Right ventricle myocardium inferior (tissue), 1 donor: Measurements from ENCODE around the gene KLK12. TPM values are rescaled to one million over a fixed set of nuclear protein-coding genes. Genes with fewer than 3 reads are reported as not detected.

Experiments
- ATAC-seq: fragments of 200-7000 bp; cut with Tn5 transposase; one replicate; pipeline ENCODE4 v1.9.1; 2020; ENCODE audit warnings: mild to moderate bottlenecking, moderate library complexity
- DNase-seq: peaks from one replicate; pipeline ENCODE4 v3.0.0; 2021; ENCODE audit errors: missing footprints
- intact Hi-C: fragments of 100-400 bp; cut with DNase I; formaldehyde crosslinking; loops from one replicate; pipeline ENCODE4 v1.11.0; 2022
- total RNA-seq: library from RNA; stranded (reverse); fragmentation: NEBNext Ultra II Directional; extraction: Animal tissue kit (Norgen Biotek cat#: 25700); gene quantifications from one replicate; pipeline ENCODE4 v1.2.1, GENCODE V29; 2021
- donor health status: DM: no; HTN: yes; CAD: no; lungs with severe emphysema.

Gene KLK12
- total RNA-seq, 1 donor from 2014 or later, result not detected

DNA sequence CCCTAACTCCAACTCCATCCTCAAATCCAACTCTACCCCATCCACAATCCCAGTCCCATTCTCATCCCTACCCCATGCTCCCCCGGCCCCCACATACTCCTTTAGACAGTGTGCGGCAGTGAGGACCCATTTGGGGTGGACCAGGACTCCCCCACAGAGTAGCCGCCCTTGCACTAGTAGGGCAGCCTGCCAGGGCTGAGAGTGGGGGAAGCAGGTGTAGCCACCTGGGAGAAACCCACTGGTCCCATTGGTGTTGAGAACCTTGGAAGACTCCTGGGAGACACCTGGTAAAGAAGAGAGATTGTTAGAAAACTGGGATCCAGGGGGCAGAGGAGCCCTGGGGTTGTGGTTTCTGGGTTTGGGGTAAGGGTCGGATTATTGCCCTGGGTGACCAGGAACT, 25.5 kb upstream of the KLK12 start:
- no peak for ATAC-seq
- intact Hi-C loops, result no loop called here
- no peak for DNase-seq

DNA sequence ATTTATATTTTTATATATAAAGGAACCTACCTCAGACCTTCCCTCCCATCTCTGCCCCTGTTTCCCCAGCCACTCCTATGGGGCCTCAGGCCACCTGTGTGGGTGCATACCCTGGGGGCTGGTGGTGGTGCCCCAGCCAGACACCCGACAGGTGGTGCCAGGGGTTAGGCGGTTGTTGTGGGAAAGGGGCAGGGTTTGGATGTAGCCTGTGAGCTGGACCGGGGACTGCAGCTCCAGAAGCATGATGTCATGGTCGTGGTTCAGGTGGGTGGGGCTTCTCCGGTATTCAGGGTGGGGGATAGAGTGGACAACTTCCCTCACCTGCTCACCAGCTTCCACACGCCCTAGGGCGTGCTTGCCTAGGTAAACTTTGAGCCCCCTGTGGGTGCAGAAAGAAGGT, 24.9 kb upstream of the KLK12 start:
- intact Hi-C loops, result no loop called here
- DNase-seq, result no peak
- no peak for ATAC-seq

- intact Hi-C loops, result no loop called here
- DNase-seq (no peak), ATAC-seq (no peak)
Measured at GRCh38 chr19:51055866-51056265, 21.1 kb upstream of the KLK12 start.

DNA sequence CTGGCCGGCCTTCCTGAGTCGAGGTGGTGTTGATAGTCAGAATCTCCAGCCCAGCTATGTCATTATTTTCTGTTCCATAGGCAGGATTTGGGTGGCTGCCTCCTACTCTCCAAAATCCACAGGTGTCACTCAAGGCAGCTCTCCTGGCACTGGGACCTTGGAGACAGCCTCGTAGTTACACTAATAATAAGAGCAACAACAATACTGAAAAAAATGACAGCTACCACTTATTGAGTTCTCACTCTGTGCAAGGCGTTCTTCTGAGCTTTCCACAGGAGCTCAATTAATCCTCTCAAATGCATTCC, 12.2 kb upstream of the KLK12 start:
- ATAC-seq (no peak), DNase-seq (no peak)
- intact Hi-C loops, result no loop called here

DNA sequence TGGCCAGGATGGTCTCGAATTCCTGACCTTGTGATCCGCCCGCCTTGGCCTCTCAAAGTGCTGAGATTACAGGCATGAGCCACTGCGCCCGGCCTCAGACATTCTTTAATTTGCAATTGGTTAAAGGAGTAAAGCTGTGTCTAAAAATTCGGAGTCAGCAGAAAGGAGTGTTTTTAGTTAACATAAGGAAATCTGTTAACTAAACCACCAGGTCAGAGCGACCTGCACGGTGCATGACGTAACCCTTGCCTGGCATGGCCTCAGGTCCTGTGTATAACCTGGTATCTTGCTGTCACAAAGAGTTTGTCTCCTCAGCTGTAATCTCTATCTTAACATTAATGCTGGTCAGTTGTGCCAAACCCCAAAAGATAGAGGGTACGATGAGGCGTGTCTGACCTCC, 9.5 kb upstream of the KLK12 start:
- ATAC-seq, result no peak
- no peak for DNase-seq
- intact Hi-C loops, result no loop called here

GRCh38 chr19:51043497-51043896, 8.7 kb upstream of the KLK12 start:
- DNase-seq (no peak), ATAC-seq (no peak)
- intact Hi-C loops, result no loop called here

DNA sequence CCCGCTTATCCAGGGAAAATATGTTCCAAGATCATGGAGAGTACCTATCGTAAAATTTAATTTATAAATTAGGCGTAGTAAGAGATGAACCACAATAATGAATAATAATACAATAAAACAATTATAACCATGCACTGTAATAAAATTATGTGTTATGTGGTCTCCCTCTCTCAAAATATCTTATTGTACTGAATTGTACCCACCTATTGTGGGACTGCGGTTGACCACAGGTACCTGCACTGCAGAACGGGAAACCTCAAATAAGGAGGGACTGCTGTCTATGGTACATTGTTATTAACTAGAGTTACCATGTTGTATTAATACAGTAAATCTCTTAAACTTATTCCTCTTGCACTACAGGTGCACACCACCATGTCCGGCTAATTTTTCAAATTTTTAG, 5.3 kb upstream of the KLK12 start:
- intact Hi-C loops, result no loop called here
- ATAC-seq (no peak), DNase-seq (no peak)

DNA sequence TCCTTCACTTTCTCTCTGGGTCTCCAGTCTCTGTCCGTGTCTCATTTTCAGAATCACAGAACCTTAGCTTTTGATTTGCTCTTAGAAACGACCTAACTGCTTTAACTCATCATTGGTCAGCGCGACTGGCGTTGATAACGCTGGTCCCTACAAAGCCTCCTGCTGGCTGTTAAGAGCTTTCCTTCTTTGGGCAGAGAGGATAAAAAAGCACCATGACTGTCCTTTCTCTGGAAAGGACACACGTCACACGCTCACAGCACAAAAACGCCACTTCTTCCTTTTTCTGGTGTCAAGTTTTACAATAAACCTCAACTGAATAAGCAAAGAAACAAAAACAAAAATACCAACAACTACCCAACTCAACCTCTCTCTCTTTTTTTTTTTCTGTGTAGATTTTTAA, 1.7 kb upstream of the KLK12 start:
- DNase-seq (no peak), ATAC-seq (no peak)
- intact Hi-C loops, result no loop called here

DNA sequence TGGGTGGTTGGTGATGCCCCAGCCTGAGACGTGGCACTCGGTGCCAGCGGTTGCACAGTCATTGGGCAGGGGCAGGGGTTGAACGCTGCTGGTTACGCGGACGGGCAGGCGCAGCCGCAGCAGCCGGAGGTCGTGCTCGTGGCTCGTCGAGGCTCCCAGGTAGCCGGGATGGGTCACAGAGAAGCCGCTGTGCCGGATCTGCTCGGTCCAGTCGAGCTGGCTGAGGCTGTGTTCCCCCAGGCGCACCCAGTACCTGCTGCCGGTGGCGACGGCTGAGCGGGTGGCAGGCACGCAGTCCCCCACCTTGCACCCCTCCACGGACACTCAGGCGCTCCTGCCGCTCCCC, 2.9 kb downstream of the KLK12 start:
- ATAC-seq, result no peak

DNA sequence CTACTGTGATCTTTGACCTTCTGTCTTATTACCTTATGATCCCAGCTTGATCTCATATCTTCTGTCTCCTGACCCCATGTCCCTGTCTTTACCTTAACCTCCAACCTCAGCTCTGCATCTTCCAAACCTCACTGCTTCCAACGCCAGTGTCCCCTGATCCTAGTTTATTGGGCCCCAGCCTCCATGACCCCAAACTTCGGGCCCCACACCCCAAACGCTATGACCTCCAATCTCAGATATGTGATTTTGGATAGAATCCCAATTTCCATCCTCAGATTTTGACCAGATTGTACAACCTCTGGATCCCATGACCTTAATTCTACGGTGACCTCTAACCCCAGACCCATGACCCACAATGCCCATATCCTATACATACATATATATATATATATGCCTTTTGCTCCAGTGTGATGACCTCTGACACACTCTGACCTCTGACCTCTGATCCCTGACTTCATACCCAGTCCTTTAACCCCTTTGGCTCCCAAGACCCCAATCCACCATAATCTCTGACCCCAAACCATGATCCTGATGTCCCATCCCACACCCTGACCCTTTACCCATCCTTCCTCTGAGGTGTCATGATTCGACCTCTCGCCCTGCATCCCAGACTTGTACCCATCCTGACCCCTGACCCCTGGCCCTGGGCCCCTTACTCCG, 3.5 kb downstream of the KLK12 start:
- intact Hi-C loops, result no loop called here
- no peak for ATAC-seq
- no peak for DNase-seq

More for the DNA sequence above, 2.9 kb downstream of the KLK12 start:
- intact Hi-C loops, result no loop called here
- no peak for DNase-seq

GRCh38 chr19:51030631-51031030, 4.2 kb downstream of the KLK12 start:
- no peak for DNase-seq
- intact Hi-C loops, result no loop called here
- ATAC-seq, result no peak

DNA sequence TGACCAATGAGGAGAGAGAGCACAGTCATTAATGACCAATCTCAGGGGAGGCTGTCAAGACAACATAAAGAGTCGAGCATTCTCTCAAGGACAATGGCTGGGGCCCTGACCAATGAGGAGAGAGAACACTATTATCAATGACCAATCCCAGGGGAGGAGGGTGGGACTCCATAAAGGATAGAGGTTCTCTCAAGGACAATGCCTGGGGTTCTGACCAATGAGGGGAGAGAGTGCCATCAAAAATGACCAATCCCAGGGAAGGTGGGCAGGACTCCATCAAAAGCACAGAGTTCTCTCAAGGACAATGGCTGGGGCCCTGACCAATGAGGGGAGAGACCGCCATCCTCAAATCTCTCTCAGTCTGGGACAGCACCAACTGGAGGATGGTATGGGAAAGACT, 5.1 kb downstream of the KLK12 start:
- intact Hi-C loops, result no loop called here
- DNase-seq, result no peak
- no peak for ATAC-seq

- DNase-seq (no peak), ATAC-seq (no peak)
- intact Hi-C loops, result no loop called here
Measured at GRCh38 chr19:51027873-51028272, 6.9 kb downstream of the KLK12 start.

GRCh38 chr19:51027126-51027806, 7.5 kb downstream of the KLK12 start:
- no peak for ATAC-seq

GRCh38 chr19:51026554-51026831, 8.3 kb downstream of the KLK12 start, which contains the start of gene KLK11:
TSS of gene KLK11 (minus strand) at chr19:51026616. CDS start at chr19:51025631, 985 bp downstream.
- no peak for DNase-seq
- intact Hi-C loops, result no loop called here
- no peak for ATAC-seq

More at GRCh38 chr19:51027126-51027806, 7.5 kb downstream of the KLK12 start:
- no peak for DNase-seq
- intact Hi-C loops, result no loop called here

- no peak for DNase-seq
Measured at GRCh38 chr19:51025809-51026553, 8.8 kb downstream of the KLK12 start.

GRCh38 chr19:51025401-51025800, 9.4 kb downstream of the KLK12 start:
- DNase-seq, result no peak
- intact Hi-C loops, result no loop called here
- ATAC-seq, result no peak

More at GRCh38 chr19:51025809-51026553, 8.8 kb downstream of the KLK12 start:
- ATAC-seq, result no peak
- intact Hi-C loops, result no loop called here

- ATAC-seq (no peak), DNase-seq (no peak)
- intact Hi-C loops, result no loop called here
Measured at GRCh38 chr19:51024924-51025323, 9.9 kb downstream of the KLK12 start.

DNA sequence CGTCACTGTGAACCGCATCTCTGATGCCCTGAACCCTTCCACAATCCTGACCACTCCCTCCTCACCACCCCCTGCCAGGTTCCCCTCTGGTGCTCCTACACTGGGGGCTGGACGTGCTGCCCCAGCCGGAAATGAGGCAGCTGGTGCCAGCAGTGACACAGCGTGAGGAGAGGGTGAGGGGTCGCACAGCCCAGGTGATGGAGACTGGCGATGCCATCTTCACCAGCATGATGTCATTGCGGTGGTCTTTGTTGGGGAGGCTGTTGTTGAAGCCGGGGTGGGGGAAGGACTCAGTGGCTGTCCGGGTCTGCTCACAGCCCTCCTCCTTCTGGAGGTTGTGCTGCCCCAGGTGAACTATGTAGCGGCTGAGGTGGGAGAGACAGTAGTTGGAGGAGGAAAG, 10.9 kb downstream of the KLK12 start:
- no peak for ATAC-seq
- intact Hi-C loops, result no loop called here
- DNase-seq, result no peak

DNA sequence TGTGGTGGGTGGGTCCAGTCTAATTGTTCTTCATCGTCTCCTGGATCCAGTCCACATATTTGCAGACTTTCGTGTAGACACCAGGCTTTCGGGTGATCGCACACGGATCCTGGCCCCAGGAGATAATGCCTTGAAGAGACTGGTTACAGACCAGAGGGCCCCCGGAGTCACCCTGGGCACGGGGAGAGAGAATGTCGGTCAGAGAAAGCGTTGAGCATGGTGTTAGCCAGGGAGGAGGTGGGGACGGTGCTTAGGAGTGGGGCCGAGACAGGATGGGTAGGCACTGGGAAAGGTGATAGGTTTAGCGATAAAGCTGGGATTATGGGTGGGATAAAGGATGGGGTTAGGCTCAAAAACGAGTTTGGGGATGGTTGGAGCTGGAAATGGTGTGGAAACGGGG, 12.3 kb downstream of the KLK12 start:
- DNase-seq, result no peak
- no peak for ATAC-seq
- intact Hi-C loops, result no loop called here
